Measurements from ENCODE around the gene GIT1.

GIT1 gene

GRCh38 chr17:29567304-29567553 is 22.2 kb downstream of the GIT1 start:
- H3K18ac ChIP-seq (ENCODE audit: low read depth in 1 of 2, low read length in 2 of 2) = peak overlapping the region in 1 of 2 experiments; percentile 93
- no peak overlapping the region for H4K91ac ChIP-seq (ENCODE audit: low read length)
- no peak overlapping the region for H2BK15ac ChIP-seq (ENCODE audit: low read depth, poor library complexity, severe bottlenecking)
- H3K4me2 ChIP-seq (ENCODE audit: low read length, poor library complexity, severe bottlenecking) = peak overlapping the region; percentile 69
- no peaks in the 10 kb centered on the region for H3K9me3 ChIP-seq (ENCODE audit: control insufficient read depth, low read length)
- H3K9ac ChIP-seq (ENCODE audit: low read length) = peak overlapping the region; percentile 84
- H2BK120ac ChIP-seq (ENCODE audit: low read depth, low read length) = no peak overlapping the region
- H4K8ac ChIP-seq (ENCODE audit: low read length) = no peak overlapping the region
- peak overlapping the region; percentile 75 to 90 for H3K4me3 ChIP-seq (ENCODE audit: insufficient read depth in 1 of 2, low read depth in 1 of 2, low read length in 2 of 2)
- H2BK12ac ChIP-seq (ENCODE audit: low read length in 2 of 2) = no peak overlapping the region
- H2AFZ ChIP-seq (ENCODE audit: low read depth, low read length) = peak overlapping the region; percentile 79
- H3K79me1 ChIP-seq (replicated peaks; ENCODE audit: low read length, poor library complexity, severe bottlenecking) = peaks cover 21% of the 10 kb centered on the region
- H2AK5ac ChIP-seq (ENCODE audit: low read length, severe bottlenecking) = no peak overlapping the region
- H3K4me1 ChIP-seq (ENCODE audit: control insufficient read depth, insufficient read depth, low read depth, low read length) = peaks cover 27% of the 10 kb centered on the region
- no peaks in the 10 kb centered on the region for H3K27me3 ChIP-seq (ENCODE audit: control insufficient read depth in 1 of 2, insufficient read depth in 1 of 2, low read length in 2 of 2)
- peak overlapping the region in 1 of 2 experiments; percentile 6 for H3K23ac ChIP-seq (ENCODE audit: low read length in 2 of 2)
- no peak overlapping the region for H3K14ac ChIP-seq (ENCODE audit: low read length in 2 of 2)
- H3K27ac ChIP-seq (ENCODE audit: low read length, poor library complexity, severe bottlenecking) = no peak overlapping the region
- WGBS = 1% methylated on average over 22 of the region's 27 CpGs
- H3K4ac ChIP-seq (ENCODE audit: low read depth in 1 of 2, low read length in 2 of 2) = peak overlapping the region; percentile 13 to 40
- no peak for DNase-seq
- H3K36me3 ChIP-seq (ENCODE audit: control insufficient read depth in 1 of 2, insufficient read depth in 2 of 2, low read depth in 1 of 2, low read length in 2 of 2) = peaks cover 20 to 22% of the 10 kb centered on the region in 2 experiments
- no peak overlapping the region for H2BK5ac ChIP-seq (ENCODE audit: low read depth, low read length, poor library complexity, severe bottlenecking)

- no peak within 1 kb of the TSS for H2BK5ac ChIP-seq (ENCODE audit: low read depth, low read length, poor library complexity, severe bottlenecking)
- no peak within 1 kb of the TSS for H2BK120ac ChIP-seq (ENCODE audit: low read depth, low read length)
- no peak within 1 kb of the TSS for H2AK5ac ChIP-seq (ENCODE audit: low read length, severe bottlenecking)
- peaks cover 20 to 23% of the 10 kb centered on the region in 2 experiments for H3K36me3 ChIP-seq (ENCODE audit: control insufficient read depth in 1 of 2, insufficient read depth in 2 of 2, low read depth in 1 of 2, low read length in 2 of 2)
- peak within 1 kb of the TSS; percentile 13 to 72 for H3K4ac ChIP-seq (ENCODE audit: low read depth in 1 of 2, low read length in 2 of 2)
- H3K4me2 ChIP-seq (ENCODE audit: low read length, poor library complexity, severe bottlenecking) = peak within 1 kb of the TSS; percentile 89
- H4K8ac ChIP-seq (ENCODE audit: low read length) = peak within 1 kb of the TSS; percentile 88
- peak; percentile 78 for DNase-seq
- no peaks in the 10 kb centered on the region for H3K9me3 ChIP-seq (ENCODE audit: control insufficient read depth, low read length)
- WGBS = 2% methylated on average over 67 of the region's 94 CpGs
- peak within 1 kb of the TSS; percentile 79 for H2AFZ ChIP-seq (ENCODE audit: low read depth, low read length)
- peak within 1 kb of the TSS; percentile 93 for H3K27ac ChIP-seq (ENCODE audit: low read length, poor library complexity, severe bottlenecking)
- peak within 1 kb of the TSS in 1 of 2 experiments; percentile 84 for H3K23ac ChIP-seq (ENCODE audit: low read length in 2 of 2)
- peak within 1 kb of the TSS; percentile 84 for H3K9ac ChIP-seq (ENCODE audit: low read length)
- H2BK15ac ChIP-seq (ENCODE audit: low read depth, poor library complexity, severe bottlenecking) = no peak within 1 kb of the TSS
- no peaks in the 10 kb centered on the region for H3K27me3 ChIP-seq (ENCODE audit: control insufficient read depth in 1 of 2, insufficient read depth in 1 of 2, low read length in 2 of 2)
- H3K4me3 ChIP-seq (ENCODE audit: insufficient read depth in 1 of 2, low read depth in 1 of 2, low read length in 2 of 2) = peak within 1 kb of the TSS; percentile 75 to 90
- peaks cover 25% of the 10 kb centered on the region for H3K4me1 ChIP-seq (ENCODE audit: control insufficient read depth, insufficient read depth, low read depth, low read length)
- H2BK12ac ChIP-seq (ENCODE audit: low read length in 2 of 2) = peak within 1 kb of the TSS in 1 of 2 experiments; percentile 18
- peak within 1 kb of the TSS in 1 of 2 experiments; percentile 86 for H3K14ac ChIP-seq (ENCODE audit: low read length in 2 of 2)
- peak within 1 kb of the TSS; percentile 52 for H4K91ac ChIP-seq (ENCODE audit: low read length)
- H3K18ac ChIP-seq (ENCODE audit: low read depth in 1 of 2, low read length in 2 of 2) = peak within 1 kb of the TSS; percentile 56 to 93
- peaks cover 21% of the 10 kb centered on the region for H3K79me1 ChIP-seq (replicated peaks; ENCODE audit: low read length, poor library complexity, severe bottlenecking)
These were observed 22.8 kb downstream of the GIT1 start, which contains the start of gene ABHD15 for GRCh38 chr17:29566473-29567303. ABHD15 (minus strand) TSS chr17:29567037; CDS start chr17:29566966, 71 bp downstream.

GRCh38 chr17:29565643-29566472 is 23.6 kb downstream of the GIT1 start:
- Histone ChIP-seq H3K23ac (ENCODE audit: low read length in 2 of 2) (peak overlapping the region in 1 of 2 experiments; percentile 84), H2AFZ (ENCODE audit: low read depth, low read length) (peak overlapping the region; percentile 73), H2BK120ac (ENCODE audit: low read depth, low read length) (no peak overlapping the region), H3K18ac (ENCODE audit: low read depth in 1 of 2, low read length in 2 of 2) (peak overlapping the region in 1 of 2 experiments; percentile 85), H2BK12ac (ENCODE audit: low read length in 2 of 2) (no peak overlapping the region), H2BK15ac (ENCODE audit: low read depth, poor library complexity, severe bottlenecking) (no peak overlapping the region), H3K4me1 (ENCODE audit: control insufficient read depth, insufficient read depth, low read depth, low read length) (peaks cover 25% of the 10 kb centered on the region), H3K27ac (ENCODE audit: low read length, poor library complexity, severe bottlenecking) (no peak overlapping the region), H2BK5ac (ENCODE audit: low read depth, low read length, poor library complexity, severe bottlenecking) (no peak overlapping the region), H3K4ac (ENCODE audit: low read depth in 1 of 2, low read length in 2 of 2) (peak overlapping the region in 1 of 2 experiments; percentile 72), H3K4me3 (ENCODE audit: insufficient read depth in 1 of 2, low read depth in 1 of 2, low read length in 2 of 2) (peak overlapping the region; percentile 75), H3K4me2 (ENCODE audit: low read length, poor library complexity, severe bottlenecking) (peak overlapping the region; percentile 89), H3K9ac (ENCODE audit: low read length) (peak overlapping the region; percentile 55), H3K36me3 (ENCODE audit: control insufficient read depth in 1 of 2, insufficient read depth in 2 of 2, low read depth in 1 of 2, low read length in 2 of 2) (peaks cover 18 to 19% of the 10 kb centered on the region in 2 experiments), H4K91ac (ENCODE audit: low read length) (peak overlapping the region; percentile 52), H3K14ac (ENCODE audit: low read length in 2 of 2) (peak overlapping the region in 1 of 2 experiments; percentile 86), H4K8ac (ENCODE audit: low read length) (peak overlapping the region; percentile 88), H3K79me1 (replicated peaks; ENCODE audit: low read length, poor library complexity, severe bottlenecking) (peaks cover 21% of the 10 kb centered on the region), H3K9me3 (ENCODE audit: control insufficient read depth, low read length) (no peaks in the 10 kb centered on the region), H2AK5ac (ENCODE audit: low read length, severe bottlenecking) (no peak overlapping the region), H3K27me3 (ENCODE audit: control insufficient read depth in 1 of 2, insufficient read depth in 1 of 2, low read length in 2 of 2) (no peaks in the 10 kb centered on the region)
- WGBS = 10% methylated on average over 52 of the region's 55 CpGs
- DNase-seq = peak; percentile 43

GRCh38 chr17:29563816-29564215 is 25.6 kb downstream of the GIT1 start:
- Histone ChIP-seq H3K79me1 (replicated peaks; ENCODE audit: low read length, poor library complexity, severe bottlenecking) (peaks cover 17% of the 10 kb centered on the region), H4K8ac (ENCODE audit: low read length) (no peak overlapping the region), H3K23ac (ENCODE audit: low read length in 2 of 2) (peak overlapping the region in 1 of 2 experiments; percentile 29), H3K14ac (ENCODE audit: low read length in 2 of 2) (no peak overlapping the region), H3K27ac (ENCODE audit: low read length, poor library complexity, severe bottlenecking) (no peak overlapping the region), H3K18ac (ENCODE audit: low read depth in 1 of 2, low read length in 2 of 2) (no peak overlapping the region), H3K4me3 (ENCODE audit: insufficient read depth in 1 of 2, low read depth in 1 of 2, low read length in 2 of 2) (no peak overlapping the region), H3K9ac (ENCODE audit: low read length) (no peak overlapping the region), H2AK5ac (ENCODE audit: low read length, severe bottlenecking) (no peak overlapping the region), H3K4ac (ENCODE audit: low read depth in 1 of 2, low read length in 2 of 2) (no peak overlapping the region), H2BK5ac (ENCODE audit: low read depth, low read length, poor library complexity, severe bottlenecking) (no peak overlapping the region), H4K91ac (ENCODE audit: low read length) (no peak overlapping the region), H2BK120ac (ENCODE audit: low read depth, low read length) (no peak overlapping the region), H3K4me2 (ENCODE audit: low read length, poor library complexity, severe bottlenecking) (no peak overlapping the region), H3K27me3 (ENCODE audit: control insufficient read depth in 1 of 2, insufficient read depth in 1 of 2, low read length in 2 of 2) (no peaks in the 10 kb centered on the region), H2AFZ (ENCODE audit: low read depth, low read length) (no peak overlapping the region), H3K9me3 (ENCODE audit: control insufficient read depth, low read length) (no peaks in the 10 kb centered on the region), H2BK15ac (ENCODE audit: low read depth, poor library complexity, severe bottlenecking) (no peak overlapping the region), H2BK12ac (ENCODE audit: low read length in 2 of 2) (no peak overlapping the region), H3K4me1 (ENCODE audit: control insufficient read depth, insufficient read depth, low read depth, low read length) (peaks cover 17% of the 10 kb centered on the region), H3K36me3 (ENCODE audit: control insufficient read depth in 1 of 2, insufficient read depth in 2 of 2, low read depth in 1 of 2, low read length in 2 of 2) (peaks cover 14% of the 10 kb centered on the region in 2 experiments)
- DNase-seq = no peak
- 100% methylated on average over 1 of the region's 3 CpGs for WGBS
